ENCODE measurements around the gene PITRM1.

PITRM1 gene

DNA sequence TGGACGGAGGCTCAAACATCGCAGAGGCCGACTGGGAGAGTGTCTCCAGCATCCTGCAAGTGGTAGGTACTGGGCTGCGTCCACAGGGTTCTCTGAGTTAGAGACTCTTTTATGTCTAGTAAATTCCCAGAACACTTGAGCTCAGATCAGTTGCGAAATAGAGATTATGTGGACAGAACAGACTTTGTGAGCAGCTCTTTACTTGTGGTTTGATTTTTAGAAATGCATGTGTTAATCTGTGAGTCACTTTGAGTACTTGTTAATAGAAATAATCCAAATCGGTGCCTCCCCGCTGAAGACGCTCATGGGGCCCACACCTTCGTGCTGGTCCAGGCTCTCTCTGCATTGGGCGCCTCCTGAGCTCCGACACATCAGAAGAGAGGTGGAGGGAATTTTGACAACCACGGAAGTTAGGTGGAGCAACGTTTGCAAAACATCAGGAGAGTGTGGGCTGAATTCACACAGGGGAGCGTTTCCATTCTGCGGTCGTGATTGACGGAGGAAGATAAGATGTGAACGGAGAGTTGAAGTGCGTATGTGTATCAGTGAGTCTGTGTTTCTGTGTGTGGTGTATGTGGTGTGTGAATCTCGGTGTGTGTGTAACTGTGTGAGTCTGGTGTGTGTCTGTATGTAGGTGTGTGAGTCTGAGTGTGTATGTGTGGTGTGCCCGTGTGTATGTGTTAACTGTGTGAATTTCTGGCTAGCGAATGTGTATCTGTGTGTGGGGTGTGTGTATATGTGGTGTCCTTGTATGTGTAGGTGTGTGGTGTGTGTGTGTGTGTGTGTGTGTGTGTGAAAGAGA lies 73.1 kb downstream of the PITRM1 start:
- DNase-seq = no peak

DNA sequence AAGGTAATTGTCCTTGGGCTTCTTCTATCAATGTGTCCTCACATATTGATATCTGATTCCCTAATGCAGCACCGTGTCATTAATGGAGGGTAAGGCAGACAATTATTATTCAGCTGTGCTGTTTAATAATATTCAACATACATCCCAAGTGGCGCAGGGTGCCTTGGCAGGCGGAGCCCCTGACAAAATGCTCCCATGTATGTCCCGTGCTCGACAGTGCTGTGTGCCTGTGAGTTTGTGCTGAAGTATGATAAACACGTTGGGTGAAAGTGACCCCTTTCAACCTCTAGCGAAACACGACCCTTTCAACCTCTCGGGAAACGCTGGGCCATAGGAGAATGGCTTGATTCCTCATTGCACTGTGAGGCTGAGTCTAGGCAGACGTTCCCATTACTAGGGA lies 73.9 kb downstream of the PITRM1 start:
- DNase-seq = no peak

DNA sequence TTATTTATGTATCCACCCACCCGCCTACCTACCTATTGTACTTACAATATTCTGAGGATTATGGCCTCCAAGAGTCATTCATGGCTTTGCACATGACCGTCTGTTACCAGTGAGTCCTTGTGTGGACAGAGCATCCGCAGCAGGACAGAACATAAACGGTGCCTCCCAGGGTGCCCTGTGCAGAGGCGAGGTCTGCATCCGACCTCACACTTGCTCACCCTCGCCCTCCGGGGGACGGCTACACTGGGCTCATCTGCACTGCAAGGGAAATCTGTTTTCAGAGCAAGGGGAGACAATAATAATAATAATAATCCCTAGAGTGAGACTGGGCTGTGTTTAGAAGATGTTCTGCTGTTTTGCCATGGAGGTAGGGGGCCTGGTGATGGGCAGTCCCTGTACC lies 75.4 kb downstream of the PITRM1 start:
- DNase-seq = no peak

DNA sequence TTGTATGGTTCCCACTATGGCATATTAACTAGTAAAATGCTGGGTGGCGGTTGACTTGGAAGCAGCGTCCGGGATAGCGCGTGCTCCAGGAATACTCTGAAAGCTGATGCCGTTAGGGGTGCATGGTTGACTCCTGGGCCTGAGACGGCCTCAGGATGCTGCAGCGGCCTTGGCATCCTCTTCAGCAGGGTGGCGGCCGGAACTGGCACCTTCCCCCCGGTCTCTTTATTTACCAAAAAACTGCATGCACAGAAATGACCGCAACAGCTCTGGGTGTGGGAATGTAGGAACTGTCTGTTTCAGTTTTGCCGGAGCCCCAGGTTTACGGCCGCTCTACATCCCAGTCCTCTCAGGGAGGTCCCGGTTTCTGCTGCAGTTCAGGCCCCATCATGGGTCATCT lies 76.4 kb downstream of the PITRM1 start:
- no peak for DNase-seq

DNA sequence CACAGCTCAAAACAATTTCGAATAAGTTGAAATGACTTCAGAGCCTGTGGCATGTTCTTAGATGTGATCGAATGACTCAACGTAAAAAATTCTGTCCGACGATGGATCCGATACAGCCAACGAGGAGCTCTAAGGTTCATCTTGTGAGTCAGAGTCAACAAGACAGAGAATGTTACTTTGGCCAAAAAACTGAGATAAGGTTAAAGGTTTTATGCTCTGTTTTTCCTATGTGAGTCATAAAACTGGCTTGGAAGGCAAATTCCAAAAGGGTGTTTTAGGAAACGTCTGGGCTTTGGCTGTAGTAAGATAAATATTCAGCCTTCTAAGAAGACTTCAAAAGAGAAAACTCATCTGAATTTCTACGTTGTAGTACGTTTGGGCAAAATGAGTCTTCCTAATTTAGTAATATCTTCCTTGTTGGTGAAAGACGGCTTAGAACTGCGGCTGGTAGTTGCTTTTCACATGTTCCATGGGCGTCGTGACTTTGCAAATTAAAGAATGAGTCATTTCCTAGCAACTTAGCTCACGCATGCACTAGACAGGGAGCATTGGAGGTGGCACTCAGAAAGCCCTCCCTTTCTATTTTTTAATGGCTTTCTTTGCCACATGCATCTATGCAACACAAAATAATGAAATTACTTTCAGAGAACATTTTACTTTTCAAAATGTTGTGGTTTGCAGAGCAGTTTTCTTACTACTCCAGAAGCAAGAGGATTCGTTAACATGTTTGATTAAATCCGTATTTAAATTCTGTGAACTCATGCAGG lies 77.0 kb downstream of the PITRM1 start:
- DNase-seq = peak; percentile 80

DNA sequence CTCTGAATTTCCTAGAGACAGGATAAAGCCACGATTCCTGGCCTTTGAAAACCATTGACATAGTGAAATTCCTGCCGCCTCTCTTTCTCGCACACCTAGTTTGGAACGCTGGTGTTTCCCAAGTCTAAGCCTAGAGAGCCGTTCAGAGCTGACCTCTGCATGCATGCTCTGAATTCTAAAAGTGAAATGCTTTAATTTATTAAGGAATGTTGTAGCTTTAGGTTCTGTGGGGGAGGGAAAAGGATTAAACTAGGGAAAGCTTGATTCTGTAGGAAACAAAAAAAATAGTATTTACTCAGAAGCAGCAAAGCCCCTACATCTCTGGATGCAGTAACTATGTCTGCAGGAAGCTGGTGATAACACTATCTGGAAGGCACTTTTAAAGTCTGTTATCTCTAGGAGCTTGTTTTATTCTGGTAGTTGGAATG lies 78.0 kb downstream of the PITRM1 start:
- DNase-seq = no peak

DNA sequence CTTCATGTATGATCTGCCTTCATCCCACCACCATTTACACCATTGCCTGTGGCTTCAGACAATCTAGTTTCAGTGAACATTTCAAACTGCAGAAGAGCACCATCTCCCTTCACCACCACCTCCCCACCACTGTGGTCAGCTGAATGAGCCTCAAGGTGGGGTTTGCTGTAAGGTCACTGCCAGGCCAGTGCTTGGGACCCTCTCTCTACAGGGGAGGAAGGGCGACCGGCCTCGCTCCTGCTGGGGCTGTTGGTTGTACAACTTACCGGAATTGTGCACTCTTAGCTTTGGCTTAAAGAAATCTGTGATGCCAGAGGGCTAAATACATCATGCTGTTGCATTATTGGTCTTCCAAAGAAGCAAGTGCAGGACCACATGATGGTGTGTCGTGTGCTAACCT lies 78.6 kb downstream of the PITRM1 start:
- DNase-seq = no peak

DNA sequence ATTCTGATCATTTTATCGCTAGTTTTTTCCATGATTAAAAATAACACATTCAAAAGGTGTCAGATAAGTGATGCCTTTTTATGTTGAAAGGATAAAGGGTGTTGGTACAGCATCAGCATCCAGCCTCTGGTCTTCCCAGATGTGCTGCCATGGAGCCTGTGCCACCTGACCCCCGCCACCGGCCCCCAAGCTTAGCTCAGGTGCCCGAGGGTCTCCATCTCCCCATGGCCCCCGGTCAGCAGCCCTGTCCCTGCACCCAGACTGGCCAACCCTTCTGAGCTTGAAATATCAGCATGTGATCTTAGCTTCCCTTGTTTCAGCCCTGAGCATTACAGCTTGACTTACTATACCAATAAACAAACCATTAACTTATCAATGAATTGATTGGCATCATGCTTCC lies 80.7 kb downstream of the PITRM1 start:
- no peak for DNase-seq

DNA sequence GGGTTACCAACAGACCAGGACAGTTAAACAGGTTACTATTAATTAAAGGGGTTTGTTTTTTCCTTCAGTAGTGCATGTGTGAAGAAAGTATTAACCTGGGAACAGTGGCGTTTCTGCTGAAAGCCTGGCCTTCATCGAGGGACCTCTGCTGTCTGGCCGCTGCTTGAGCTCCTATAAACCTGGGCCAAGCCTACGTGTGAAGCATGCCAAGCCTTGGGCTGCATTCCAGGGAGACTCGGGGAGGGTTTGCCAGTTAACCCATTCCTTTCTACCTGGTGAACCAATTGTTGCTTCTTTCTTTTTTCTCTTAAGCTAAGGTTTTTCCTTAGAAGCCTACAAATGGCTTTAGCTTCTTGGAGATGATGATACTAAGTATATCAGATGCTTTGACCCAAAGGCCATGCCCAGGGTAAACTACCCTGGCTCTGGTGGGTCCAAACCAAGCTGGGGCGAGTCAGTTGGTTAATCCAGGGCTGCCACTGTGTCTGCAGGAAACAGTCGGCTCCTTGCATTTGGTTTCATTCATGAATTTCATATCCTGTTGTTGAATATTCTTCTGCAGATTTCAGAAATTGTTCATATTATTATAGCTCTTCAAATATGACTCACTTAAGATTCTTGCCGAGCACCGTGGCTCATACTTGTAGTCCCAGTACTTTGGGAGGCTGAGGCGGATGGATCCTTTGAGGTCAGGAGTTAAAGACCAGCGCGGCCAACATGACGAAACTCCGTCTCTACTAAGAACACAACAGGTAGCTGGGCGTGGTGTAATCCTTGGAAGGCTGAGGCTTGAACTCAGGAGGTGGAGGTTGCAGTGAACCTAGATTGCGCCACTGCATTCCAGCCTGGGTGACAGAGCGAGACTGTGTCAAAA lies 81.4 kb downstream of the PITRM1 start:
- DNase-seq = peak; percentile 80

DNA sequence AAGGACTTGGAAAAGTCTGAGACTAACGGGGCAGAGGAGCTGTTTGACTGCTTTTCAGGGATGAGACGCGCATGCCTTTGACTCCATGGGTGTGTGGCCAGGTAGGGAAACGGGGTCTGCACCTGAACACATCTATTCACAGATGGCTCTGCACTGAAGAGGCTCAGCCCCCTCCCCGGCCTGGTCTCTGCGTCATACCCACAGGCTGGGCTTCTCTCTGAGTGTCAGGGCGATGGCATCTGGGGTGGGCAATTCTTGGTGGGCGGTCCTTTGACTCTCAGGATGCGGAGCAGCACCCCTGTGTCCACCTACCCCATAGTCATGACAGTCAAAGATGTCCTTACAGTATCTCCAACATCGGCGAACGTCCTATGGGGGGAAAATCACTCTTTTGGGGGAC lies 82.2 kb downstream of the PITRM1 start:
- DNase-seq = no peak
